HepG2 (cell line): ENCODE results near the gene KMT2E. TPM values are rescaled to one million over a fixed set of nuclear protein-coding genes. Genes with fewer than 3 reads are reported as not detected.

Experiments
- ATAC-seq: fragments of 200-7000 bp; cut with Tn5 transposase; 3 replicates; pipeline ENCODE4 v1.9.1; 2020; ENCODE audit warnings: mild to moderate bottlenecking, moderate library complexity
- BruUV-seq: library from RNA; stranded (reverse); fragments of 400-500 nt; replicated peaks from 2 replicates; lab custom pipeline; 2021; lab: Mats Ljungman, UMichigan
- CTCF ChIA-PET: fragments of 300-600 bp; formaldehyde crosslinking; extraction: SDS; loops from one replicate; lab custom pipeline; 2021; ENCODE audit warnings: low total read pairs, inconsistent platforms, low intra/inter-chr PET ratio; lab: Yijun Ruan, JAX
- POLR2A ChIA-PET: fragments of 350-600 bp; sonication (Branson Sonifier 250); formaldehyde crosslinking; loops from one replicate; lab custom pipeline; 2020; ENCODE audit warnings: antibody characterized with exemption, inconsistent platforms; lab: Yijun Ruan, JAX
- DNase-seq: peaks from one replicate; pipeline ENCODE4 v3.0.0-alpha.2; 2015; ENCODE audit warnings: low spot score
- FAIRE-seq: peaks from 3 replicates; lab custom pipeline; 2011; peaks lifted over from hg19 to GRCh38; lab: Jason Lieb, UNC
- H2AFZ ChIP-seq: one replicate; pipeline ENCODE4 v1.6.1; 2011; ENCODE audit warnings: low read length, inconsistent platforms
- H3K27ac ChIP-seq: fragments of 300-600 bp; 3 replicates; pipeline ENCODE4 v1.8.0; 2011; ENCODE audit warnings: mixed run types, mild to moderate bottlenecking, mixed read lengths, low read length, inconsistent platforms; ENCODE audit not compliant: insufficient read depth; ENCODE audit errors: extremely low read length
- H3K27me3 ChIP-seq, 2 experiments: fragments of 200-600 bp in 1 of 2; 2 replicates in 1 of 2; 3 replicates in 1 of 2; pipeline versions ENCODE4 v1.6.0 to v1.8.0; 2011; ENCODE audit warnings: low read length in 2 of 2, mild to moderate bottlenecking in 2 of 2, moderate library complexity in 2 of 2, inconsistent platforms in 1 of 2; ENCODE audit not compliant: insufficient read depth in 2 of 2, control insufficient read depth in 1 of 2
- H3K36me3 ChIP-seq, 2 experiments: fragments of 200-600 bp in 1 of 2; replicated peaks in 1 of 2; 2 replicates in 1 of 2; 3 replicates in 1 of 2; pipeline versions ENCODE4 v1.5.1 to v1.8.0; 2011; ENCODE audit warnings: low read length in 2 of 2, inconsistent platforms in 1 of 2; ENCODE audit not compliant: insufficient read depth in 2 of 2, control insufficient read depth in 1 of 2
- H3K4me1 ChIP-seq: 2 replicates; pipeline ENCODE4 v1.5.1; 2012; ENCODE audit warnings: low read length, inconsistent platforms; ENCODE audit not compliant: insufficient read depth
- H3K4me2 ChIP-seq: 2 replicates; pipeline ENCODE4 v1.6.0; 2011; ENCODE audit warnings: low read depth, low read length, inconsistent platforms
- H3K4me3 ChIP-seq, 3 experiments: fragments of 200-600 bp in 1 of 3; sonication (generic), shearing (Covaris generic) in 1 of 3; replicated peaks in 1 of 3; 2 replicates each; pipeline ENCODE4 v1.5.1; 2011 to 2016; ENCODE audit warnings: low read length in 3 of 3, inconsistent platforms in 2 of 3, low read depth in 2 of 3, mild to moderate bottlenecking in 2 of 3, control low read depth in 1 of 3, mixed read lengths in 1 of 3; ENCODE audit not compliant: insufficient read depth in 1 of 3
- H3K79me2 ChIP-seq: one replicate; pipeline ENCODE4 v1.6.1; 2011; ENCODE audit warnings: low read length, inconsistent platforms; ENCODE audit not compliant: insufficient read depth
- H3K9ac ChIP-seq: 2 replicates; pipeline ENCODE4 v1.6.0; 2011; ENCODE audit warnings: mild to moderate bottlenecking, low read depth, low read length, inconsistent platforms; ENCODE audit not compliant: insufficient read depth
- H3K9me3 ChIP-seq: 2 replicates; pipeline ENCODE4 v1.5.1; 2012; ENCODE audit warnings: mild to moderate bottlenecking, low read length
- H4K20me1 ChIP-seq: 2 replicates; pipeline ENCODE4 v1.6.0; 2011; ENCODE audit warnings: inconsistent platforms, mild to moderate bottlenecking, low read length, moderate library complexity; ENCODE audit not compliant: insufficient read depth
- BRD4 ChIP-seq: sonication (generic); formaldehyde crosslinking; IDR thresholded peaks from 2 replicates; pipeline ENCODE4 v1.4.0; 2020; ENCODE audit warnings: missing genetic modification reagents
- JUNB ChIP-seq: sonication (generic); formaldehyde crosslinking; IDR thresholded peaks from 2 replicates; pipeline ENCODE4 v1.8.0; 2022; ENCODE audit warnings: missing genetic modification reagents, mild to moderate bottlenecking, borderline replicate concordance
- KAT2B ChIP-seq: fragments of 150-350 bp; IDR thresholded peaks from 2 replicates; pipeline ENCODE4 v1.6.1; 2014; ENCODE audit warnings: low read depth, low read length, borderline replicate concordance
- MAFK ChIP-seq, 2 experiments: IDR thresholded peaks in 1 of 2; conservative IDR thresholded peaks in 1 of 2; 2 replicates each; pipeline ENCODE4 v1.6.1; 2011; ENCODE audit warnings: improper control_type of control experiment in 2 of 2, low read length in 2 of 2
- NFE2 ChIP-seq: sonication (generic); formaldehyde crosslinking; IDR thresholded peaks from 2 replicates; pipeline ENCODE4 v1.4.0; 2020; ENCODE audit warnings: missing genetic modification reagents
- PAWR ChIP-seq: sonication (generic); formaldehyde crosslinking; IDR thresholded peaks from 2 replicates; pipeline ENCODE4 v1.4.0; 2020; ENCODE audit warnings: missing genetic modification reagents, mild to moderate bottlenecking, borderline replicate concordance
- RFX1 ChIP-seq: fragments of 450-650 bp; IDR thresholded peaks from 2 replicates; pipeline ENCODE4 v1.6.1; 2017
- SIX4 ChIP-seq: sonication (generic); formaldehyde crosslinking; IDR thresholded peaks from 2 replicates; pipeline ENCODE4 v1.4.0; 2020; ENCODE audit warnings: missing genetic modification reagents
- SKIL ChIP-seq: sonication (generic); formaldehyde crosslinking; IDR thresholded peaks from 2 replicates; pipeline ENCODE4 v1.8.0; 2022; ENCODE audit warnings: missing genetic modification reagents, mild to moderate bottlenecking, moderate library complexity, borderline replicate concordance
- SOX6 ChIP-seq, 2 experiments: fragments of 450-650 bp in 1 of 2; sonication (generic) in 1 of 2; formaldehyde crosslinking in 1 of 2; IDR thresholded peaks; 2 replicates each; pipeline versions ENCODE4 v1.4.0 to v1.6.1; 2017 to 2020; ENCODE audit warnings: antibody characterized with exemption in 1 of 2, mild to moderate bottlenecking in 1 of 2, missing genetic modification reagents in 1 of 2
- ZNF24 ChIP-seq: fragments of 450-650 bp; IDR thresholded peaks from 2 replicates; pipeline ENCODE4 v1.6.1; 2017; ENCODE audit warnings: antibody characterized with exemption, mild to moderate bottlenecking
- ZNF460 ChIP-seq: sonication (generic); formaldehyde crosslinking; IDR thresholded peaks from 2 replicates; pipeline ENCODE4 v1.5.1; 2020; ENCODE audit warnings: missing genetic modification reagents, mild to moderate bottlenecking, borderline replicate concordance
- ZNF724P ChIP-seq: sonication (generic); formaldehyde crosslinking; IDR thresholded peaks from 2 replicates; pipeline ENCODE4 v1.8.0; 2022; ENCODE audit warnings: missing genetic modification reagents, borderline replicate concordance
- ZNF850 ChIP-seq: sonication (generic); formaldehyde crosslinking; conservative IDR thresholded peaks from 2 replicates; pipeline ENCODE4 v1.9.0; 2021; ENCODE audit warnings: mild to moderate bottlenecking, missing genetic modification reagents
- WGBS: methylation state at CpG from one replicate; pipeline ENCODE4 v1.1.6; 2017; ENCODE audit warnings: low lambda C conversion rate; 5-methylcytosine and 5-hydroxymethylcytosine counted together
- in situ Hi-C: cut with HindIII; loops from 2 replicates; pipeline ENCODE4 v1.10.0; 2017; ENCODE audit warnings: low pct_unique_long_range_greater_than_20kb; ENCODE audit not compliant: extremely low pct_ligation_motif_present
- intact Hi-C: fragments of 100-400 bp; cut with micrococcal nuclease; formaldehyde crosslinking; loops from one replicate; pipeline ENCODE4 v1.10.0; 2022; ENCODE audit not compliant: unreplicated experiment
- polyA plus RNA-seq, 8 experiments: library from polyadenylated mRNA; depleted of rRNA in 3 of 8; stranded (reverse) in 7 of 8; unstranded in 1 of 8; fragments of >200 nt; fragmentation: Illumina TruSeq in 4 of 8; extraction: Trizol in 4 of 8; gene quantifications; 2 replicates each; pipeline versions ENCODE4 v1.2.1 to v1.2.3, GENCODE V29; 2011 to 2016; ENCODE audit warnings: low read depth in 4 of 8, missing spikeins in 1 of 8, mixed read lengths in 1 of 8; ENCODE audit not compliant: insufficient read depth in 1 of 8
- total RNA-seq, 5 experiments: library from RNA; depleted of rRNA; stranded (reverse); fragments of >200 nt; fragmentation: Illumina TruSeq; extraction: Trizol; gene quantifications; 2 replicates each; pipeline ENCODE4 v1.2.3, GENCODE V29; 2016; ENCODE audit warnings: low read depth in 1 of 5
- TF ChIP-seq, protein P1 (sequence below), 2 experiments: sonication (generic) in 1 of 2; formaldehyde crosslinking in 1 of 2; IDR thresholded peaks; 2 replicates each; pipeline versions ENCODE4 v1.4.0 to v1.6.1; 2018 to 2020; ENCODE audit warnings: missing genetic modification reagents in 2 of 2, borderline replicate concordance in 1 of 2, low read depth in 1 of 2, mild to moderate bottlenecking in 1 of 2, missing biosample characterization in 1 of 2

KMT2E gene
- total and polyA plus RNA-seq, 2 of the 13 experiments (the other 11 are each of a cell fraction or from before 2014, with no cell fraction given), result 6.3 to 24.4 TPM

DNA sequence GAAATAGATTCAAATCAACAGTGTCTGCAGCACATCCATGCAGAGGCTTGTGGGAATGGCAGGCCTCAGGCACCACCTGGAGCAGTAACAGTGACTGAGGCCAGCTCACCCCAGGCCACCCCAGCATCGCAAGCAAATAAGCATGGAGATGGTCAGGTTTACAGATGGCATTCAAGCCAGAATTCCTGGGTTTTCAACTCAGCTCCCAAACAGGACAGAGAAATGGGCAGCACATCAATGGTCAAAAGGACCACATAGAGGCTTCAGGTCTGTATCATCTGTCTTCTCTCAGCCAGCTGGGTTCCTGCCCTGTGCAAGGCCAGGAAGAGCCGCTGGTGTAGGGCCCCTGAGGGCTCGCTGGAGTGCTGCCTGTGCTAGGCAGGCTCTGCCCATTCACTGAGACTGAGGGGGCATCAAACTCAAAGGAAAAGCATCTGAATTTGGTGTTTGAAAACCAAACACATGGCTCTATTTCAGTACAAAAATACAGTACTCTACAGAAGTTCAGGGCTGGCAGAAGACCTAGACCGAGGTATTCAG is 112.5 kb downstream of the KMT2E start:
- Histone ChIP-seq H3K4me2 (no peak overlapping the region), H3K79me2 (no peaks in the 10 kb centered on the region), H2AFZ (no peak overlapping the region), H3K36me3 (peaks cover 3 to 35% of the 10 kb centered on the region in 2 experiments; a peak in 4 of 5 replicates), H3K9ac (no peak overlapping the region), H3K27me3 (no peaks in the 10 kb centered on the region), H3K9me3 (no peaks in the 10 kb centered on the region), H3K4me1 (no peaks in the 10 kb centered on the region), H3K4me3 (no peak overlapping the region), H3K27ac (no peak overlapping the region), H4K20me1 (no peaks in the 10 kb centered on the region)
- CTCF ChIA-PET, result no interaction called here
- intact Hi-C loops (no loop called here), in situ Hi-C loops (no loop called here)
- no peak for TF ChIP-seq ZNF460 (CRISPR knock-in tag)
- no peak for TF ChIP-seq BRD4 (CRISPR knock-in tag)
- TF ChIP-seq PAWR (CRISPR knock-in tag), result no peak
- no peak for TF ChIP-seq NFE2
- no TSS peak for BruUV-seq
- DNase-seq (no peak), FAIRE-seq (no peak), ATAC-seq (no peak)
- POLR2A ChIA-PET, result no interaction called here
- WGBS, result 98% methylated on average over 4 of the region's 4 CpGs

DNA sequence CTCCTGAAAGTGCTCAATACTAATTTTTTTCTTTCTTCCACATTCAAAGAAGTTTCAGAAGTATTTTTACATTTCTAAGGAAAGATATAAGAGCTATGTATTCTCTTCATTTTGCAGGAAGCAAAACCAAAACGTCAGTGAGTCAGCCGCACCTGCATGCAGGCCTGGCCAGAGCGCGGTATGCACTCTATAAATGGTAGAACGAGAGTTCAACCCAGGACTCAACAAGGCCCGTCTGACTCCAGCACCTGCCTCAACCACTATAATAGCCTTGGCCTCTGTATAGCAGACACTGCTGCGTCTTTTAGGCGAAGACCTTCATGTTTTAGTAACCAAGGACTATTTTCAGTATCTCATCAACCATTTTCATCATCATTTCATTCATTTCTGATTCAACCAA is 113.2 kb downstream of the KMT2E start:
- BruUV-seq, result no TSS peak
- CTCF ChIA-PET, result no interaction called here
- POLR2A ChIA-PET, result no interaction called here
- TF ChIP-seq KAT2B (no peak), MAFK (conservative IDR thresholded peaks at IDR 0.05 in 1 of 2, IDR thresholded peaks at IDR 0.05 in 1 of 2; ENCODE audit: low read length in 2 of 2) (no peak), SKIL (CRISPR knock-in tag) (no peak), RFX1 (no peak), SOX6 (IDR thresholded peaks at IDR 0.05) (no peak), SOX6 (CRISPR knock-in tag; IDR thresholded peaks at IDR 0.05) (no peak), ZNF724P (no peak), ZNF24 (no peak), SIX4 (CRISPR knock-in tag) (no peak), JUNB (CRISPR knock-in tag) (no peak), ZNF850 (CRISPR knock-in tag) (no peak)
- TF ChIP-seq, protein P1, sequence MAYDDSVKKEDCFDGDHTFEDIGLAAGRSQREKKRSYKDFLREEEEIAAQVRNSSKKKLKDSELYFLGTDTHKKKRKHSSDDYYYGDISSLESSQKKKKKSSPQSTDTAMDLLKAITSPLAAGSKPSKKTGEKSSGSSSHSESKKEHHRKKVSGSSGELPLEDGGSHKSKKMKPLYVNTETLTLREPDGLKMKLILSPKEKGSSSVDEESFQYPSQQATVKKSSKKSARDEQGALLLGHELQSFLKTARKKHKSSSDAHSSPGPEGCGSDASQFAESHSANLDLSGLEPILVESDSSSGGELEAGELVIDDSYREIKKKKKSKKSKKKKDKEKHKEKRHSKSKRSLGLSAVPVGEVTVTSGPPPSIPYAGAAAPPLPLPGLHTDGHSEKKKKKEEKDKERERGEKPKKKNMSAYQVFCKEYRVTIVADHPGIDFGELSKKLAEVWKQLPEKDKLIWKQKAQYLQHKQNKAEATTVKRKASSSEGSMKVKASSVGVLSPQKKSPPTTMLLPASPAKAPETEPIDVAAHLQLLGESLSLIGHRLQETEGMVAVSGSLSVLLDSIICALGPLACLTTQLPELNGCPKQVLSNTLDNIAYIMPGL (CRISPR knock-in tag; IDR thresholded peaks at IDR 0.05; ENCODE audit: borderline replicate concordance in 1 of 2, low read depth in 1 of 2), result no peak

More for the DNA sequence above, 113.2 kb downstream of the KMT2E start:
- Histone ChIP-seq H3K27me3 (no peaks in the 10 kb centered on the region), H3K79me2 (no peaks in the 10 kb centered on the region), H3K36me3 (peaks cover 5 to 38% of the 10 kb centered on the region in 2 experiments; a peak in 4 of 5 replicates), H3K9me3 (no peaks in the 10 kb centered on the region), H3K4me1 (no peaks in the 10 kb centered on the region), H2AFZ (no peak overlapping the region), H3K9ac (no peak overlapping the region), H3K27ac (no peak overlapping the region), H3K4me3 (no peak overlapping the region), H3K4me2 (no peak overlapping the region), H4K20me1 (no peaks in the 10 kb centered on the region)
- FAIRE-seq (no peak), DNase-seq (no peak), ATAC-seq (no peak)
- in situ Hi-C loops (no loop called here), intact Hi-C loops (no loop called here)
- 99% methylated on average over 8 of the region's 8 CpGs for WGBS
